Myocyte (in vitro differentiated cells): ENCODE measurements around the gene STXBP6. TPM values are rescaled to one million over a fixed set of nuclear protein-coding genes. Genes with fewer than 3 reads are reported as not detected.
"Not testable (repeated sequence)": the region's sequence is repeated elsewhere in the genome, so short reads cannot be mapped to it uniquely, and the experiment has no call there.

ENCODE experiments used
- DNase-seq: peaks from one replicate; pipeline ENCODE4 v3.0.0-alpha.2; 2012; ENCODE audit warnings: low read depth
- total RNA-seq: library from RNA; depleted of rRNA; stranded (reverse); fragments of >200 nt; gene quantifications from 2 replicates; pipeline ENCODE4 v1.2.3, GENCODE V29; 2014

STXBP6 gene
- total RNA-seq, 1 donor from 2014 or later: 24.5 TPM

DNA sequence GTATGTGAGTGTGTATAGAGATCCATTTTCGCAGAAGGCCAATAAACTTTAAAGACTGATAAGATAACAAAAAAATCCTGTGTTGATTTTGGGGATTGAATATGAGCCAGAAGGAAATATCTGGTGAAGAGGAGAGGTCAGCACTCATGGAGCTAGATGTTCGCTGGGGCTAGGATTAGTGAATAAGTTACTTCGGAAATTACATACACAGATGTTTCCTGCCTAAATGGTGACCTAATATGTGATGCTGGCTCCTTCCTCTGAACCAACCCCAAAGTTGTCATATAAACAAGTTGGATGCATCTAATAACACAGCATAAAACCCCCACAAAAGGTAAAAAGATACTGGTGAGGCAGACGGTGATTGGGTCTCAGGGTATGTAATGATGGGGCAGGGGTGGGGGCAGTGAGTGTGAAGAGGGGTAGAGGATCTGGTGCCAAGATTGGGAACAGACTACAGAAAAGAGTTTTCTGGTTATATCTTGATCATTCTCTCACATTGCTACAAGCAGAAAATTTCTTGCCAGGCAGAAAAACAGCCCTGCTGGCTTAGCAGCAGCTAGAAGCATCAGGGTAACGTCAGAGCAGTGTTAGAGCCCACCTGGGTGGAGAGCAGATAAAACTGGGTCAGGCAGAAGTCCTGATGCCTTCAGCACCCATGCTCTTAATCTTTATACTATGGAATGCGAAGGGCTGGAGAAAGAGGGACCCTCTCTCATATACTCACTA, 275.6 kb downstream of the STXBP6 start:
- DNase-seq: no peak

- DNase-seq: not testable (repeated sequence)
These were observed 276.4 kb downstream of the STXBP6 start for GRCh38 chr14:24773564-24773963.

DNA sequence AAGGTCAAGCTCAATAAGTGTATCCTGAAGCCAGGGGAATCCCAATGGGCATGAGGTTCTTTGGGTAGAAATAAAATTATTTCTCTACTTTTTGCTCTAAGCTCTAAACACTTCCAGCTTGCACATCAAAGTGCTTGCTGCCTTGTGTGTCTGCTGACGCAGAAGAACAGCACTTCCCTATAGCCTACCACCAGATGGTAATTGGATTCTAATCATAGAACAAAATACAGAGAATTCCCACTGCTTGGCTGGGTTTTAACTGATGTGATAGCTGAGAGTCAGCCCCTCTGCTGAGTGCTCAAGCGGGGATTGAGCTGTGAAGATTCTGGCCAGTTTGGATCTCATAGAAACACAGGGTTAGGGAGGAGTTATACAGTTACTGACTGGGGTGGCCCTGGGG, 283.5 kb downstream of the STXBP6 start:
- no peak for DNase-seq

- DNase-seq: no peak
These were observed 288.8 kb downstream of the STXBP6 start for GRCh38 chr14:24761141-24761540.
